Left renal pelvis (tissue), 4 donors: ENCODE results near the gene PIK3C3. TPM values are rescaled to one million over a fixed set of nuclear protein-coding genes. Genes with fewer than 3 reads are reported as not detected.

Experiments used
- DNase-seq, 4 donors: peaks; one replicate each; pipeline ENCODE4 v3.0.0-alpha.2; 2013; ENCODE audit warnings: low read depth in 4 of 4, low spot score in 3 of 4
- polyA plus RNA-seq, 4 donors: library from polyadenylated mRNA; unstranded; fragments of 120-200 nt; gene quantifications; one replicate each; pipeline ENCODE4 v1.2.1, GENCODE V29; 2013; ENCODE audit not compliant: insufficient read length in 4 of 4

Gene PIK3C3
- 10 to 100 TPM; 59.5 to 81.8 (median 70.9) TPM for polyA plus RNA-seq

- peak; percentile 92 to 96 (median 95) for DNase-seq
These were observed at the start of gene PIK3C3 for GRCh38 chr18:41954827-41955613. PIK3C3 (plus strand) TSS chr18:41955234; CDS start chr18:41955292, 58 bp downstream.

DNA sequence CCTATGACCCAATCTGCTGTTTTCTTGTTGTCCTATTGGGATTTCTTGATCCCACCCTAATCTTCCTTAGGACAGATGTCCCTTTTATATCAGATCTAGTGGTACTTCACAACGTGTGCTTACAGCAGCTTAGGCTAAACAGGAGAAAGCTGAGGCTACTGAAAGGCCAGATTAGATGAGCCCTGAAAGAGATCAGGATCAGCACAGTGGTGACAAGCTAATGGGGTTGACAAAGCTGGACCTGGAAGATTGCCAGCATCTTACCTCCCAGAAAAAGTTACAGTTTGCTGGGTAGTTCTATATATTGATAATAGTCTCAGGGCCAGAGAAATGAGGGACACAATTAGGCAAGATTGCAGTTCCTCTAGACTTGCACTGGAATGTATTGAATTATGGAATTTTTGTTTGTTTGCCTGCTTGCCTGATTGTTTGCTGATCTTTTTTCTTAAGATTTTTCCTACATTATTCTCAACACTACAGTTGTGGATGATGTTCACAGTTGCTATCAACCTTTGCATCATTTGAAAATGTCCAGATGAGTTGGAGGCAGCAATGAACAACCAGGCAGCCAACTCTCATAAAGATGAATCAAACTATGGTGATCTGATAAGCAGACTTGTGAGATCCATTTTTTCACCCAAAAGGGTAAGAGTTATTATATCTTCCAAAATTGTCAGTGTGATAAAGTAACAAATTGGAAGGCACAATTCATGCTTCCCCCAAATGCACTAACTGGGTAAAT, 49.1 kb upstream of the PIK3C3 start:
- no peak for DNase-seq

- peak in 2 of 4 donors; percentile 24 to 44 for DNase-seq
These were observed 48.4 kb upstream of the PIK3C3 start for GRCh38 chr18:41906528-41907146.

DNA sequence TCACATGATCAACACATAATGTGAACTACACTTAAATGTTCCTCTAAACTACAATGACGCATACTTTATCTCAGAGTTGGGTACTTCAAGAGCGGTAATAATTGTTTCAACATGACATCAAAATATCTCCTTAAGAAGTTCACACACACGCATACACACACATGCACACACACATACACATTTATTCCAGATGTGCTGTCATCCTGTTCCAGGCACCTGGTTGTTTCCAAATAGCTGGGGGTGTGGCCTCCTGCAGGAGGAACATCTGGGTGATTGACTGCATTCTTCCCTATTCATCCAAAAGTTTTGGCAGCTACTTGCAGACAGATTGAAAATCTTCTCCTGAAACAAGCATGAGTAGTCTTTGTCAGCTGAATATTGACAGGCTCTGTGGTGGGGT, 37.9 kb upstream of the PIK3C3 start:
- DNase-seq = no peak

DNA sequence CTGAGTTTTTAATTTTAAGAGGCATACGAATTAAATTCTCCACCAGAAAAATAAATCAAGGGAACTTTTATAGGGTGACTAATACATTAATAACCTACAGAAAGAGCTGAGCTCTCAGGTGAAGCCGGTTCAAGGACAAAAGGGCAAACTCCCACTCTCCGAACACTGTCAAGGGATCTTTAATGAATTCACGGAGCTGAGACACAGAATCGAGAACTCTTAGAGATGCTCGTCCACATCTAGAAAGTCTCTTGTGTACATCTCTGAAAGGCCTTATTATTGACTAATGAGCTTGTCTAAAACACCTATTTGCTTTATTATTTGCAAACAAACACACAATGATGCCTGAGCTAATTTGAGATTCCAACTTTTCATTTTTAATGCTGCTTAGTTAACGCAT, 33.3 kb upstream of the PIK3C3 start:
- no peak for DNase-seq

DNA sequence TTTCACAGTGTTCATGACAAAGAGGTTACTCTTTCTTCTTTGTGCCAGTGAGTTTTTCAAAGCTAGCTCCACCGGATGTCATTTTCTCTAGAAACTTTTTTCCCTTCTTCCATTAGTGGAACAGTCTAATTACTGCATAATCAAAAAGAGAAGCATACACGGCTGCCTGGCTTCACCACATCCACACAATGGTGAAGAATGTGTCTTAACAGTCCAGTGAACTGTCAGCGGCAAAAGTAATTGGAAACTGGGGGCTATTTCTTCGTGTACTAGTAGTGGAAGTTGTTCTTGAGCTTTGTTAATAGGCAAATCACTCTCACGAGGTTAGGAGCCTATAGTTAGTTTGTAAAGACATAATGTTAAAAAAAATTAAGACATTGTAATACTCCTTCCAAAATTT, 32.9 kb upstream of the PIK3C3 start:
- DNase-seq = no peak

DNA sequence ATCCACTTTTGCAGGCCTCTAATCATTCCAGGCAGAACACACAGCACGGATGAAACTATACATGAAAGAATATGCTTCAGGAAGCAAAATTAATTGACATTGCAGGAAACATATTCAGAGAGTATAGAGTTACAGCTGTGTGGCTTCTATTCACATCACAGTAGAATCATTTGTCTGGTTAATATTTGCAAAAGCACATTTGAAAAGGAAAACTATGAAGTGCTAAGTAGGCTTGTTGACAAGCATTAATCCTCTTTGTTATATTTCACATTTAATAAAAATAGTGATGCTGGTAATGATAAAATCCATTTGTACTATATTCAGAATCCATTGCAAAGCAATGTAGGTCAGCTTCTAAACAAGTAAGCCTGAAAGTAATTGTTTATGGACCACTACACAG, 32.2 kb upstream of the PIK3C3 start:
- no peak for DNase-seq

DNA sequence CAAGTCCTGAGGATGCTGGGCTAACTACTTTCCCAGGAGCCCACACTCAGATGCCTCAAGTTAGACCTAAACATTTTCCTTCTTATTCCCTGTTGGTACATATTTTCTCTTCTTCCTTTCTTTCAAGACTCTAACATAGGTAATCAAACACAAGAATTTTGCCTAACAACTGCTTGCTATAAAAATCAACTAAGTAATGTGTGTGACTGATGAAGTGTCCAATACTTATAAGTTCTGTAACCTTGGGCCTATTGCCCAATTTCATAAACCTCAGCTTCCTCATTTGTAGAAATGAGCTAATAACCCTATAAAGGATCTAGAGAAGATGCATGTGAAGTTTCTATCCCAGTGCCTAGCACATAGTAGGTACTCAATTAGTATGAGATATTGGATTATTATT, 31.6 kb upstream of the PIK3C3 start:
- no peak for DNase-seq

DNA sequence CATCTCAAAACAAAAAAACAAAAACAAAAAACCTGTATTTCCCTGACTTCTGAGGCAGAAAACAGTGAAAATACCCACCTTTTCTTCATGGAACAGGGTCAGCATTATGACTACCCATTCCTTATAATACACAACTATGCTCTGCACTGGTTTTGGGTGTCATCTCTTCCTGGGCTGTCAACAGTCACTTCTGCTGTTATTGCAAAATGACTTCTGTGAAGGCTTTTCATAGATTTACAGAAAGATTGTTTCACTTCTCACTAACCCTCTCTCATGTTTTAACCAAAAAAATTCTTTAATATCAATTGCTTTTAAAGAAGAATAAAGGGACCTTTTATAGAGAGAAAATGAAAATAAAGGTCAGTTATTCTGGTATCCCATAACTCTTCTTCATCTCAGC, 26.5 kb upstream of the PIK3C3 start:
- no peak for DNase-seq

DNA sequence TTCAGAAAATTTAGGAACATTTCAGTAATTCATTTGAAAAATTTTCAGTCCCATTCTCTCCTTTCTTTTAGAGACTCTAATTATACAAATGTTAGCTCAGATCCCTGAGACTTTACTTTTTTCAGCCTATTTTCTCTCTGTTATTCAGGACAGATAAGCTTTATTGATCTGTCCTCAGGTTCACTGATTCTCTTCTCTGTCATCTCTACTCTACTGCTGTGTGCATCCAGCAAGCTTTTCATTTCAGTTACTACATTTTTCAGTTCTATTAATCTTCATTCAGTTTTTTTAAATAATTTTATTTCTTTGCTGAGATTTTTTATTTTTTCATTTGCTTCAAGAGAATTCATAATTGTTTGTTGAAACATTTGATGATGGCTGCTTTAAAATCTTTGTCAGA, 22.1 kb upstream of the PIK3C3 start:
- DNase-seq = no peak

DNA sequence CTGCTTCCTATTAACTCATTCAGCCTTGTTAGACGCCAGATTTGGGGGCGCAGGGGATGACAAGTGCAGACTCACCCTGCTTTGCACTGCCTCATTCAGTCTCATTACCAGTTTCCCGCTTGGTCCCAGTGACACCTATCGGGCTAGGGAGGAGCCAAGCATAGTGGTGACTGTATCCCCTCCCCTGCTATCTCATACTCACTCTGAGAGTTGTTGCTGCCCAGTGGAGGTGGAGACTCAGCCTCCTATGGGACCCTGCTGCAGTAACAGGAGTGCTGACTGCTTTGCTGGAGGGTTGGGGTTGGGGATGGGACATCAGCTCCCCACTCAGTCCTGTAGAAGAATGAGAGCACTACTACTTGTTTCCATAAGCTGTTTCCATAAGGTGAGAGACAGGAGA, 21.3 kb upstream of the PIK3C3 start:
- no peak for DNase-seq

- DNase-seq = no peak
These were observed 18.4 kb upstream of the PIK3C3 start for GRCh38 chr18:41936471-41937134.

GRCh38 chr18:41938445-41938844, 16.6 kb upstream of the PIK3C3 start:
- DNase-seq = no peak

DNA sequence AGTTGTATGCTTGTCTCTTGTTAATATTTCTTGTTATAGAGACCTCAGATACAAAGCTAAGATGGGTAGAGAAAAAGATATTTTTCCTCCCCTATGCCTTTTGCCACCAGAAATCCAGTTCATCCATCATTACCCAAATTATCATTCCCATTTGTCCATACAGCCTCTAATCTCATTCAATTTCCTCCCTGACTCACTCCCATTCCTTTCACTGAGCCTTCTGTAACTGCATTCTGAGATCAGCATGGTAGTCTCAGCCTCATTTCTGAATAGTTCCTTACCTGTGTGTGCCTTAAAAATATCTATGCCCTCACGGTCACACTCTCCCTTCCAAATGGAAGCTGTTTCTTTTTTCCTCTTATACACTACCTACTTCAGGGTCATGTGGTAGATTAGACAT, 15.7 kb upstream of the PIK3C3 start:
- DNase-seq = no peak

GRCh38 chr18:41940506-41941215, 14.4 kb upstream of the PIK3C3 start:
- DNase-seq = no peak

- DNase-seq = no peak
These were observed 12.8 kb upstream of the PIK3C3 start for GRCh38 chr18:41942254-41942653.

DNA sequence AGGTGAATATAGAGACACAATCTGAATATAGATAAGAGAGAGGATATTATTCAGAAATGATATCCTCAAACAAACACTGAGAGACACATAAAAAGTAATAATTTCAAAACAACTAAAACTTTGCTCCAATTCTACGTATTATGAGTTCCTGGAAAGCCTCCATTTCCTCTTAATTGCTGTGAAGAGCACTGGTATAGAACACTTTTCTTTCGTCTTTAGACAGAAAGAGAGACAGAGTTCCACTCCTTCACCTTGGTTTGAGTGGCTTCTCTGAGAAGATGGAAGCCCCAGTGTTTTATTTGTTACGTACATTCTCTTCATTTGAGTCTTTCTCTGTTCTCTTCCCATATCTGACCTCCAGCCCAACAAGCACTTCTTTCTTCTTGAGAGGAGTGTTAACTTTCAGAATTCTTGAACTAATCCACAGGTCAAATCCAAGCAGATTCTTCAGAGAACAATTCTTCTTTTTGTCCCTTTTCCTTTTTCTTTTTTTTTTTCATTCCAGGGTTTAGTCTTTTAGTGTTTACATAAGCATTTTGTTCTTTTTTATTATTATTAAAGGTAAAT, 6.4 kb upstream of the PIK3C3 start:
- DNase-seq = no peak

GRCh38 chr18:41949206-41949920, 5.7 kb upstream of the PIK3C3 start:
- no peak for DNase-seq

DNA sequence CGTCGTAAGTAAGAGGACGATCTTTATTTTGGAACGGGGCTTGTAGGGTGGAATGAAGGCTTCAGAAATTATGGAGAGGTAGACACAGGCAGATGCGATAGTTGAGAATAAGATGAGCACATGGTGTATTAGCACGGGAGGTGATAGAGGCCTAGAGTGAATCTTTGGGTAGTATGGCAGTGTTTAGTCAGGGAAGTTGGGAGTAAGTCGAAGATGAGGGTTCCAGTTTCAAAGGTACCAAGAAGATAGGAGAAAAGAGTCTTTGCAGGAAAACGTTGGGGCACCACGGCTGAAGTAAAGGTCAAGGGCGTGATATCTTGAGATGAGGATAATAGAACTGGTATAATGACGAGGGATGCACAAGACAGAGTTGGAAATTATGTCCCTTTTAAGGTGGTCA, 654 bp downstream of the PIK3C3 start:
- DNase-seq = no peak
